H1 (cell line): Measurements from ENCODE around the gene RSF1. TPM values are rescaled to one million over a fixed set of nuclear protein-coding genes. Genes with fewer than 3 reads are reported as not detected.

ENCODE experiments used
- CTCF ChIA-PET: fragments of 300-600 bp; sonication (Branson Sonifier 250); formaldehyde crosslinking; loops from one replicate; lab custom pipeline; 2021; ENCODE audit not compliant: partially characterized antibody; lab: Charles Lee
- POLR2A ChIA-PET: fragments of 300-600 bp; sonication (Branson Sonifier 250); formaldehyde crosslinking; loops from one replicate; lab custom pipeline; 2021; ENCODE audit warnings: inconsistent platforms; ENCODE audit not compliant: partially characterized antibody; lab: Charles Lee
- DNase-seq, 2 experiments: peaks; one replicate each; pipeline versions ENCODE4 v3.0.0 to v3.0.0-alpha.2; 2010 to 2022; ENCODE audit warnings: low spot score in 2 of 2, low read depth in 1 of 2, mixed read lengths in 1 of 2
- FAIRE-seq: peaks from 2 replicates; lab custom pipeline; 2011; peaks lifted over from hg19 to GRCh38; lab: Jason Lieb, UNC
- H2AFZ ChIP-seq: 2 replicates; pipeline ENCODE4 v1.8.1; 2012; ENCODE audit warnings: low read length, inconsistent platforms
- H2AK5ac ChIP-seq: 2 replicates; pipeline ENCODE4 v1.6.1; 2013; ENCODE audit warnings: low read depth, low read length
- H2BK120ac ChIP-seq: replicated peaks from 2 replicates; pipeline ENCODE3; 2013; ENCODE audit warnings: low read depth, low read length, inconsistent platforms
- H2BK12ac ChIP-seq: 2 replicates; pipeline ENCODE4 v1.6.1; 2013; ENCODE audit warnings: low read depth, low read length
- H2BK15ac ChIP-seq: 2 replicates; pipeline ENCODE4 v1.6.1; 2013; ENCODE audit warnings: low read length
- H2BK20ac ChIP-seq: 2 replicates; pipeline ENCODE4 v1.6.1; 2013; ENCODE audit warnings: low read length
- H2BK5ac ChIP-seq: 2 replicates; pipeline ENCODE4 v1.6.1; 2013; ENCODE audit warnings: low read depth, low read length
- H3K14ac ChIP-seq: 2 replicates; pipeline ENCODE4 v1.6.1; 2013; ENCODE audit warnings: inconsistent platforms; ENCODE audit not compliant: insufficient read length
- H3K18ac ChIP-seq: 2 replicates; pipeline ENCODE4 v1.6.1; 2013; ENCODE audit warnings: low read length; ENCODE audit errors: extremely low read depth
- H3K23ac ChIP-seq: 2 replicates; pipeline ENCODE4 v1.6.1; 2013; ENCODE audit warnings: inconsistent platforms; ENCODE audit not compliant: insufficient read length
- H3K23me2 ChIP-seq: 2 replicates; pipeline ENCODE4 v1.6.1; 2013; ENCODE audit warnings: low read depth, low read length
- H3K27ac ChIP-seq: 2 replicates; pipeline ENCODE4 v1.6.1; 2011; ENCODE audit warnings: low read depth, low read length, inconsistent platforms
- H3K27me3 ChIP-seq, 4 experiments: replicated peaks in 1 of 4; 1 replicate in 1 of 4; 2 replicates in 3 of 4; pipeline versions ENCODE4 v1.6.1 to v1.8.1; 2011 to 2013; ENCODE audit warnings: low read length in 3 of 4, mild to moderate bottlenecking in 3 of 4, inconsistent platforms in 2 of 4, mixed read lengths in 2 of 4, moderate library complexity in 1 of 4; ENCODE audit not compliant: control insufficient read depth in 3 of 4, insufficient read depth in 3 of 4; ENCODE audit errors: extremely low read depth in 1 of 4
- H3K36me3 ChIP-seq, 4 experiments: 2 replicates each; pipeline versions ENCODE4 v1.6.1 to v1.8.1; 2011 to 2013; ENCODE audit warnings: mild to moderate bottlenecking in 4 of 4, low read length in 3 of 4, moderate library complexity in 2 of 4, control low read depth in 1 of 4, inconsistent platforms in 1 of 4; ENCODE audit not compliant: insufficient read depth in 4 of 4, control insufficient read depth in 2 of 4
- H3K4ac ChIP-seq: replicated peaks from 2 replicates; pipeline ENCODE3; 2013; ENCODE audit warnings: low read length, low read depth, mixed read lengths, inconsistent platforms; ENCODE audit not compliant: insufficient read length
- H3K4me1 ChIP-seq, 4 experiments: replicated peaks in 1 of 4; 1 replicate in 1 of 4; 2 replicates in 3 of 4; pipeline versions ENCODE4 v1.6.1 to v1.8.1; 2011 to 2013; ENCODE audit warnings: low read length in 3 of 4, inconsistent platforms in 2 of 4, mixed read lengths in 1 of 4; ENCODE audit not compliant: insufficient read depth in 4 of 4, control insufficient read depth in 3 of 4
- H3K4me2 ChIP-seq, 2 experiments: 2 replicates each; pipeline versions ENCODE4 v1.6.1 to v1.8.1; 2011 to 2013; ENCODE audit warnings: low read depth in 2 of 2, low read length in 2 of 2, control low read depth in 1 of 2, inconsistent platforms in 1 of 2, mild to moderate bottlenecking in 1 of 2; ENCODE audit not compliant: insufficient read depth in 1 of 2
- H3K4me3 ChIP-seq, 4 experiments: fragments of 200-600, 300-600 bp in 1 of 4; sonication (generic), shearing (Covaris generic), sonication (Bioruptor Twin) in 1 of 4; 2 replicates each; pipeline versions ENCODE4 v1.5.1 to v1.8.1; 2011 to 2016; ENCODE audit warnings: low read length in 4 of 4, low read depth in 3 of 4, control low read depth in 2 of 4, inconsistent platforms in 2 of 4, mild to moderate bottlenecking in 2 of 4, mixed read lengths in 1 of 4, moderate library complexity in 1 of 4; ENCODE audit not compliant: insufficient read depth in 2 of 4; ENCODE audit errors: extremely low read depth in 1 of 4
- H3K56ac ChIP-seq: replicated peaks from 2 replicates; pipeline ENCODE3; 2013; ENCODE audit warnings: low read depth, mild to moderate bottlenecking, mixed read lengths, low read length, inconsistent platforms; ENCODE audit not compliant: insufficient read length
- H3K79me1 ChIP-seq: 2 replicates; pipeline ENCODE4 v1.6.1; 2013; ENCODE audit warnings: low read depth, low read length, control low read depth
- H3K79me2 ChIP-seq, 2 experiments: 2 replicates each; pipeline versions ENCODE4 v1.6.1 to v1.8.1; 2012 to 2013; ENCODE audit warnings: low read length in 2 of 2, mild to moderate bottlenecking in 2 of 2, inconsistent platforms in 1 of 2; ENCODE audit not compliant: insufficient read depth in 2 of 2, control insufficient read depth in 1 of 2
- H3K9ac ChIP-seq, 4 experiments: replicated peaks in 1 of 4; 1 replicate in 1 of 4; 2 replicates in 3 of 4; pipeline versions ENCODE4 v1.6.1 to v1.8.1; 2011 to 2013; ENCODE audit warnings: low read depth in 3 of 4, low read length in 3 of 4, control low read depth in 2 of 4, mild to moderate bottlenecking in 2 of 4, moderate library complexity in 2 of 4, inconsistent platforms in 1 of 4; ENCODE audit errors: extremely low read depth in 1 of 4
- H3K9me3 ChIP-seq, 2 experiments: 2 replicates each; pipeline versions ENCODE4 v1.6.1 to v1.8.1; 2012 to 2013; ENCODE audit warnings: mild to moderate bottlenecking in 2 of 2, moderate library complexity in 2 of 2, control low read depth in 1 of 2, inconsistent platforms in 1 of 2, low read depth in 1 of 2, low read length in 1 of 2, mixed read lengths in 1 of 2; ENCODE audit not compliant: insufficient read depth in 2 of 2
- H4K20me1 ChIP-seq, 2 experiments: replicated peaks in 1 of 2; 2 replicates each; pipeline versions ENCODE3 to v1.8.1; 2011 to 2013; ENCODE audit warnings: inconsistent platforms in 2 of 2, low read length in 2 of 2, mild to moderate bottlenecking in 1 of 2; ENCODE audit not compliant: insufficient read depth in 2 of 2, control insufficient read depth in 1 of 2
- H4K5ac ChIP-seq: 2 replicates; pipeline ENCODE4 v1.6.1; 2013; ENCODE audit warnings: low read length, low read depth, mixed read lengths, inconsistent platforms; ENCODE audit not compliant: insufficient read length
- H4K8ac ChIP-seq: 2 replicates; pipeline ENCODE4 v1.8.0; 2013; ENCODE audit warnings: mild to moderate bottlenecking, moderate library complexity, low read length, inconsistent platforms; ENCODE audit not compliant: insufficient read depth; ENCODE audit errors: extremely low read depth
- H4K91ac ChIP-seq: replicated peaks from 2 replicates; pipeline ENCODE3; 2013; ENCODE audit warnings: low read length, mixed read lengths, inconsistent platforms; ENCODE audit not compliant: insufficient read length
- BRCA1 ChIP-seq: IDR thresholded peaks from 2 replicates; pipeline ENCODE4 v1.6.1; 2012; ENCODE audit warnings: low read depth, low read length, improper control_type of control experiment
- CEBPB ChIP-seq: IDR thresholded peaks from 2 replicates; pipeline ENCODE4 v1.6.1; 2012; ENCODE audit warnings: low read depth, low read length
- PHF8 ChIP-seq: fragments of 200-600 bp; sonication (generic); conservative IDR thresholded peaks from 2 replicates; pipeline ENCODE4 v1.7.1; 2012; ENCODE audit warnings: low read depth, mild to moderate bottlenecking, inconsistent platforms, low read length, moderate library complexity
- SP2 ChIP-seq: IDR thresholded peaks from 2 replicates; pipeline ENCODE4 v1.6.1; 2012; ENCODE audit warnings: mild to moderate bottlenecking, low read length, inconsistent platforms
- WGBS, 2 experiments: shearing (Covaris generic) in 1 of 2; methylation state at CpG; one replicate each; pipeline versions ENCODE4 v1.1.6 to v1.1.7; 2013 to 2015; ENCODE audit warnings: low lambda C conversion rate in 2 of 2, mixed read lengths in 2 of 2, inconsistent platforms in 1 of 2, low coverage in 1 of 2, missing lambda C conversion rate in 1 of 2; ENCODE audit not compliant: insufficient replicate concordance in 2 of 2, insufficient coverage in 1 of 2, insufficient read length in 1 of 2; ENCODE audit errors: extremely low coverage in 1 of 2, missing lambda C conversion rate in 1 of 2; 5-methylcytosine and 5-hydroxymethylcytosine counted together
- polyA plus RNA-seq, 7 experiments: library from polyadenylated mRNA; depleted of rRNA in 3 of 7; stranded (reverse) in 5 of 7; unstranded in 2 of 7; fragments of >200 nt in 5 of 7; fragments of 200-250 nt in 2 of 7; gene quantifications; 1 replicate in 5 of 7; 2 replicates in 1 of 7; 4 replicates in 1 of 7; pipeline versions ENCODE4 v1.2.1 to v1.2.3, GENCODE V29; 2011 to 2013; ENCODE audit warnings: missing spikeins in 2 of 7, mixed read lengths in 2 of 7
- total RNA-seq: library from RNA; stranded (reverse); fragmentation: NEBNext Ultra II Directional; extraction: Animal tissue kit (Norgen Biotek cat#: 25700); gene quantifications from 2 replicates; pipeline ENCODE4 v1.2.1, GENCODE V29; 2021

The RSF1 gene
- total and polyA plus RNA-seq, 2 of the 8 experiments (the other 6 are each of a cell fraction or from before 2014, with no cell fraction given) = 17.8 to 87.9 TPM

DNA sequence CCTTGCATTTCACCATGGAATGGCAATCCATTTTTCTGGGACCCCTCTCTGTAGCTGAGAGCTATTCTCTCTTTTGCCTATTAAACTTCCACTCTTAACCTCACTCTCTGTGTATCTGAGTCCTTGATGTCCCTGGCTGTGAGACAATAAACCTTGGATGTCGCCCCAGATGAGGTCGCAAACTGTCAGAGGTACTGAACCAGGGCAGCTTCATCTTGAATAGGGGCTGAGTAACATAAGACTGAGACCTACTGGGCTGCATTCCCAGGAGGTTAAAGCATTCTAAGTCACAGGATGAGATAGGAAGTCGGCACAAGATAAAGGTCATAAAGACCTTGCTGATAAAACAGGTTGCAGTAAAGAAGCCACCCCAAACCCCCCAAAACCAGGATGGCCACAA lies 68.0 kb downstream of the RSF1 start:
- no peak for TF ChIP-seq CEBPB
- no peak for TF ChIP-seq BRCA1
- TF ChIP-seq PHF8 = no peak
- no peak for TF ChIP-seq SP2
- no peak overlapping the region for H4K91ac ChIP-seq
- peak overlapping the region; percentile 49 for H4K5ac ChIP-seq
- peak overlapping the region in 1 of 4 experiments; percentile 27; a peak in 1 of 8 replicates for H3K4me3 ChIP-seq
- H3K79me2 ChIP-seq = peaks cover 3 to 55% of the 10 kb centered on the region in 2 experiments; a peak in 2 of 4 replicates
- H2BK15ac ChIP-seq = no peak overlapping the region
- H3K27me3 ChIP-seq = no peaks in the 10 kb centered on the region
- no peak overlapping the region for H3K56ac ChIP-seq
- H2AK5ac ChIP-seq = no peak overlapping the region
- H3K36me3 ChIP-seq = peaks cover 0 to 13% (median 4%) of the 10 kb centered on the region in 4 experiments; a peak in 3 of 8 replicates
- peak overlapping the region; percentile 28; the same call in 1 of the 2 replicates for H3K27ac ChIP-seq
- H3K18ac ChIP-seq = peak overlapping the region; percentile 15; the same call in 1 of the 2 replicates
- ChIA-PET CTCF (interaction anchor here (1.7 kb wide), 1 partner anchor 37 kb away, joined by 3 read pairs; no protein-coding TSS in a partner anchor), POLR2A (interaction anchor here (0.7 kb wide), 1 partner anchor 388 kb away, joined by 3 read pairs; no protein-coding TSS in a partner anchor)
- peak overlapping the region; percentile 55; the same call in 1 of the 2 replicates for H2BK5ac ChIP-seq
- H3K79me1 ChIP-seq = peaks cover 9% of the 10 kb centered on the region
- H3K14ac ChIP-seq = no peak overlapping the region
- no peak overlapping the region for H3K4ac ChIP-seq
- no peaks in the 10 kb centered on the region for H3K23me2 ChIP-seq
- peak overlapping the region; percentile 52 to 81 for H3K4me2 ChIP-seq
- FAIRE-seq (no peak), DNase-seq (peak in 1 of 2 experiments; percentile 5)
- H3K9me3 ChIP-seq = no peaks in the 10 kb centered on the region
- H2BK20ac ChIP-seq = no peak overlapping the region
- H4K20me1 ChIP-seq = peaks cover 3 to 6% of the 10 kb centered on the region in 2 experiments
- WGBS, 2 experiments = 42% methylated on average over 3 of the region's 3 CpGs; no CpG with 5 or more reads in 1 of the 2 experiments
- H2AFZ ChIP-seq = no peak overlapping the region
- H3K9ac ChIP-seq = no peak overlapping the region
- peak overlapping the region; percentile 20 for H2BK12ac ChIP-seq
- peaks cover 4 to 26% (median 19%) of the 10 kb centered on the region in 4 experiments for H3K4me1 ChIP-seq
- H2BK120ac ChIP-seq = no peak overlapping the region
- H4K8ac ChIP-seq = no peak overlapping the region
- H3K23ac ChIP-seq = no peak overlapping the region
